DND-41 (cell line): ENCODE results near the gene SPINT2.

ENCODE experiments used
- ATAC-seq: fragments of 200-7000 bp; cut with Tn5 transposase; 3 replicates; pipeline ENCODE4 v1.9.1; 2021; ENCODE audit warnings: low read depth; ENCODE audit not compliant: insufficient read depth
- DNase-seq: peaks from one replicate; pipeline ENCODE4 v3.0.0-alpha.2; 2020
- H2AFZ ChIP-seq: 2 replicates; pipeline ENCODE4 v1.6.0; 2012; ENCODE audit warnings: low read depth, low read length
- H3K27ac ChIP-seq: 2 replicates; pipeline ENCODE4 v1.5.1; 2012; ENCODE audit warnings: low read length, inconsistent platforms
- H3K27me3 ChIP-seq: fragments of 200-600 bp; sonication (generic); 2 replicates; pipeline ENCODE4 v1.6.0; 2012; ENCODE audit warnings: low read length, mild to moderate bottlenecking, inconsistent platforms; ENCODE audit not compliant: insufficient read depth, poor library complexity
- H3K36me3 ChIP-seq: 2 replicates; pipeline ENCODE4 v1.5.1; 2012; ENCODE audit warnings: low read length, inconsistent platforms; ENCODE audit not compliant: insufficient read depth
- H3K4me1 ChIP-seq: 2 replicates; pipeline ENCODE4 v1.5.1; 2012; ENCODE audit warnings: mild to moderate bottlenecking, low read length; ENCODE audit not compliant: insufficient read depth
- H3K4me2 ChIP-seq: 2 replicates; pipeline ENCODE4 v1.6.0; 2012; ENCODE audit warnings: mild to moderate bottlenecking, moderate library complexity, low read length, inconsistent platforms; ENCODE audit not compliant: insufficient read depth
- H3K4me3 ChIP-seq, 2 experiments: fragments of 200-600 bp in 1 of 2; shearing (Covaris generic) in 1 of 2; 2 replicates each; pipeline ENCODE4 v1.5.1; 2012 to 2016; ENCODE audit warnings: inconsistent platforms in 2 of 2, low read length in 2 of 2, mild to moderate bottlenecking in 2 of 2, low read depth in 1 of 2, moderate library complexity in 1 of 2
- H3K79me2 ChIP-seq: 2 replicates; pipeline ENCODE4 v1.6.0; 2012; ENCODE audit warnings: low read length, inconsistent platforms; ENCODE audit not compliant: insufficient read depth
- H3K9ac ChIP-seq: 2 replicates; pipeline ENCODE4 v1.6.0; 2012; ENCODE audit warnings: low read depth, mild to moderate bottlenecking, inconsistent platforms, low read length, moderate library complexity
- H3K9me3 ChIP-seq: 2 replicates; pipeline ENCODE4 v1.5.1; 2012; ENCODE audit warnings: low read length, moderate library complexity, mild to moderate bottlenecking, inconsistent platforms; ENCODE audit not compliant: insufficient read depth, severe bottlenecking
- H4K20me1 ChIP-seq: 2 replicates; pipeline ENCODE4 v1.6.0; 2012; ENCODE audit warnings: low read length; ENCODE audit not compliant: insufficient read depth
- EZH2 ChIP-seq: IDR thresholded peaks from 3 replicates; pipeline ENCODE4 v1.6.1; 2012; ENCODE audit warnings: borderline replicate concordance, low read depth, mild to moderate bottlenecking, moderate library complexity, low read length, inconsistent platforms; ENCODE audit not compliant: severe bottlenecking
- TF ChIP-seq, protein P1 (sequence below): IDR thresholded peaks from 2 replicates; pipeline ENCODE4 v1.5.1; 2012; ENCODE audit warnings: borderline replicate concordance, low read length, moderate library complexity, mild to moderate bottlenecking; ENCODE audit not compliant: poor library complexity, severe bottlenecking; ENCODE audit errors: extremely low read depth

Gene SPINT2

GRCh38 chr19:38304352-38304865, 40.0 kb downstream of the SPINT2 start:
- ATAC-seq = no peak; the same call in 2 of the 3 replicates
- Histone ChIP-seq H3K9ac (no peak overlapping the region), H3K27ac (no peak overlapping the region), H3K4me1 (no peaks in the 10 kb centered on the region), H3K36me3 (peaks cover 40% of the 10 kb centered on the region), H3K4me3 (no peak overlapping the region), H2AFZ (no peak overlapping the region), H4K20me1 (0 out of 2 replicates have a peak, but pooled peaks cover 8% of the 10 kb centered on the region), H3K4me2 (no peak overlapping the region), H3K79me2 (no peaks in the 10 kb centered on the region), H3K27me3 (no peaks in the 10 kb centered on the region), H3K9me3 (no peaks in the 10 kb centered on the region)
- no peak for TF ChIP-seq EZH2
- DNase-seq = no peak

- Histone ChIP-seq H3K4me3 (no peak overlapping the region), H3K79me2 (no peaks in the 10 kb centered on the region), H3K4me2 (no peak overlapping the region), H2AFZ (no peak overlapping the region), H3K9ac (no peak overlapping the region), H4K20me1 (0 out of 2 replicates have a peak, but pooled peaks cover 9% of the 10 kb centered on the region), H3K27ac (no peak overlapping the region), H3K9me3 (no peaks in the 10 kb centered on the region), H3K27me3 (no peaks in the 10 kb centered on the region), H3K4me1 (no peaks in the 10 kb centered on the region), H3K36me3 (peaks cover 41% of the 10 kb centered on the region)
- no peak for DNase-seq
- ATAC-seq = no peak
- no peak for TF ChIP-seq EZH2
These were observed 40.6 kb downstream of the SPINT2 start for GRCh38 chr19:38304866-38305429.

- H3K36me3 ChIP-seq = peaks cover 41% of the 10 kb centered on the region
- peaks cover 7% of the 10 kb centered on the region for H3K79me2 ChIP-seq
These were observed 41.9 kb downstream of the SPINT2 start for GRCh38 chr19:38306236-38306635.

GRCh38 chr19:38307076-38307475, 42.7 kb downstream of the SPINT2 start:
- ATAC-seq (no peak), DNase-seq (no peak)
- Histone ChIP-seq H3K4me3 (no peak overlapping the region), H3K9ac (no peak overlapping the region), H3K4me2 (no peak overlapping the region), H3K4me1 (no peaks in the 10 kb centered on the region), H3K27ac (no peak overlapping the region), H2AFZ (no peak overlapping the region), H3K27me3 (no peaks in the 10 kb centered on the region), H3K9me3 (no peaks in the 10 kb centered on the region), H3K79me2 (peaks cover 13% of the 10 kb centered on the region), H3K36me3 (peaks cover 41% of the 10 kb centered on the region), H4K20me1 (0 out of 2 replicates have a peak, but pooled peaks cover 9% of the 10 kb centered on the region)
- TF ChIP-seq, protein P1, sequence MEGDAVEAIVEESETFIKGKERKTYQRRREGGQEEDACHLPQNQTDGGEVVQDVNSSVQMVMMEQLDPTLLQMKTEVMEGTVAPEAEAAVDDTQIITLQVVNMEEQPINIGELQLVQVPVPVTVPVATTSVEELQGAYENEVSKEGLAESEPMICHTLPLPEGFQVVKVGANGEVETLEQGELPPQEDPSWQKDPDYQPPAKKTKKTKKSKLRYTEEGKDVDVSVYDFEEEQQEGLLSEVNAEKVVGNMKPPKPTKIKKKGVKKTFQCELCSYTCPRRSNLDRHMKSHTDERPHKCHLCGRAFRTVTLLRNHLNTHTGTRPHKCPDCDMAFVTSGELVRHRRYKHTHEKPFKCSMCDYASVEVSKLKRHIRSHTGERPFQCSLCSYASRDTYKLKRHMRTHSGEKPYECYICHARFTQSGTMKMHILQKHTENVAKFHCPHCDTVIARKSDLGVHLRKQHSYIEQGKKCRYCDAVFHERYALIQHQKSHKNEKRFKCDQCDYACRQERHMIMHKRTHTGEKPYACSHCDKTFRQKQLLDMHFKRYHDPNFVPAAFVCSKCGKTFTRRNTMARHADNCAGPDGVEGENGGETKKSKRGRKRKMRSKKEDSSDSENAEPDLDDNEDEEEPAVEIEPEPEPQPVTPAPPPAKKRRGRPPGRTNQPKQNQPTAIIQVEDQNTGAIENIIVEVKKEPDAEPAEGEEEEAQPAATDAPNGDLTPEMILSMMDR = no peak
- TF ChIP-seq EZH2 = no peak

More at GRCh38 chr19:38306236-38306635, 41.9 kb downstream of the SPINT2 start:
- Histone ChIP-seq H3K9me3 (no peaks in the 10 kb centered on the region), H3K9ac (no peak overlapping the region), H3K4me3 (no peak overlapping the region), H2AFZ (no peak overlapping the region), H3K27me3 (no peaks in the 10 kb centered on the region), H3K4me2 (no peak overlapping the region), H3K27ac (no peak overlapping the region), H3K4me1 (no peaks in the 10 kb centered on the region), H4K20me1 (0 out of 2 replicates have a peak, but pooled peaks cover 9% of the 10 kb centered on the region)
- DNase-seq (no peak), ATAC-seq (no peak)
- TF ChIP-seq EZH2 = no peak
- TF ChIP-seq, protein P1 = no peak
